Keratinocyte (primary cell): Measurements from ENCODE around the gene GABRB2. TPM values are rescaled to one million over a fixed set of nuclear protein-coding genes. Genes with fewer than 3 reads are reported as not detected.

Source experiments
- DNase-seq: peaks from one replicate; pipeline ENCODE4 v3.0.0-alpha.2; 2011; ENCODE audit warnings: low read depth, missing footprints, low spot score
- FAIRE-seq: peaks from 2 replicates; lab custom pipeline; 2011; peaks lifted over from hg19 to GRCh38; lab: Jason Lieb, UNC
- H2AFZ ChIP-seq: 2 replicates; pipeline ENCODE4 v1.6.0; 2012; ENCODE audit warnings: low read length, control low read depth, inconsistent platforms; ENCODE audit not compliant: control insufficient read depth
- H3K27ac ChIP-seq: 2 replicates; pipeline ENCODE4 v1.5.1; 2011; ENCODE audit warnings: low read length; ENCODE audit not compliant: control insufficient read depth, insufficient read depth
- H3K27me3 ChIP-seq: 3 replicates; pipeline ENCODE4 v1.6.0; 2011; ENCODE audit warnings: low read length; ENCODE audit not compliant: control insufficient read depth, insufficient read depth; ENCODE audit errors: extremely low read depth
- H3K36me3 ChIP-seq, 2 experiments: 2 replicates in 1 of 2; 3 replicates in 1 of 2; pipeline ENCODE4 v1.5.1; 2011; ENCODE audit warnings: low read length in 2 of 2, mild to moderate bottlenecking in 1 of 2; ENCODE audit not compliant: control insufficient read depth in 2 of 2, insufficient read depth in 2 of 2; ENCODE audit errors: extremely low read depth in 1 of 2
- H3K4me1 ChIP-seq: 3 replicates; pipeline ENCODE4 v1.5.1; 2011; ENCODE audit warnings: low read length; ENCODE audit not compliant: control insufficient read depth, insufficient read depth; ENCODE audit errors: extremely low read depth
- H3K4me2 ChIP-seq: 3 replicates; pipeline ENCODE4 v1.6.0; 2011; ENCODE audit warnings: low read depth, low read length; ENCODE audit not compliant: control insufficient read depth, insufficient read depth; ENCODE audit errors: extremely low read depth
- H3K4me3 ChIP-seq, 3 experiments: fragments of 200-600 bp in 1 of 3; sonication (generic) in 1 of 3; 2 replicates in 2 of 3; 3 replicates in 1 of 3; pipeline ENCODE4 v1.5.1; 2011 to 2016; ENCODE audit warnings: low read length in 3 of 3, mild to moderate bottlenecking in 3 of 3, control low read depth in 2 of 3, inconsistent platforms in 1 of 3, low read depth in 1 of 3, mixed read lengths in 1 of 3, mixed run types in 1 of 3, moderate library complexity in 1 of 3; ENCODE audit not compliant: control insufficient read depth in 2 of 3, insufficient read depth in 2 of 3; ENCODE audit errors: extremely low read depth in 1 of 3
- H3K79me2 ChIP-seq: 2 replicates; pipeline ENCODE4 v1.6.0; 2012; ENCODE audit warnings: low read length; ENCODE audit not compliant: control insufficient read depth, insufficient read depth
- H3K9ac ChIP-seq: 3 replicates; pipeline ENCODE4 v1.6.0; 2011; ENCODE audit warnings: low read length; ENCODE audit not compliant: control insufficient read depth, insufficient read depth; ENCODE audit errors: extremely low read depth
- H3K9me1 ChIP-seq: 3 replicates; pipeline ENCODE4 v1.6.0; 2011; ENCODE audit warnings: low read length; ENCODE audit not compliant: control insufficient read depth, insufficient read depth; ENCODE audit errors: extremely low read depth
- H3K9me3 ChIP-seq: 2 replicates; pipeline ENCODE4 v1.5.1; 2012; ENCODE audit warnings: low read depth, low read length; ENCODE audit not compliant: control insufficient read depth
- H4K20me1 ChIP-seq: 3 replicates; pipeline ENCODE4 v1.6.0; 2011; ENCODE audit warnings: low read length; ENCODE audit not compliant: control insufficient read depth, insufficient read depth; ENCODE audit errors: extremely low read depth
- CTCF ChIP-seq, 3 experiments: IDR thresholded peaks in 1 of 3; conservative IDR thresholded peaks in 1 of 3; optimal IDR thresholded peaks in 1 of 3; 2 replicates in 2 of 3; 3 replicates in 1 of 3; pipeline versions ENCODE3 to v1.5.1; 2011; ENCODE audit warnings: low read length in 3 of 3, mild to moderate bottlenecking in 3 of 3, moderate library complexity in 2 of 3, control low read depth in 1 of 3, inconsistent platforms in 1 of 3; ENCODE audit not compliant: insufficient read depth in 2 of 3; ENCODE audit errors: extremely low read depth in 1 of 3
- EZH2 ChIP-seq: IDR thresholded peaks from one replicate; pipeline ENCODE4 v1.6.1; 2012; ENCODE audit warnings: inconsistent platforms, mild to moderate bottlenecking, low read length, moderate library complexity
- dilution Hi-C: fragments of 300-500 bp; cut with MboI; formaldehyde crosslinking; loops from one replicate; pipeline ENCODE4 v1.7.0; 2020; ENCODE audit warnings: low sequenced_read_pairs; ENCODE audit not compliant: extremely low pct_ligation_motif_present
- polyA plus RNA-seq, 5 experiments: library from polyadenylated mRNA; depleted of rRNA in 3 of 5; stranded (reverse) in 3 of 5; stranded (forward) in 1 of 5; unstranded in 1 of 5; fragments of >200 nt; gene quantifications; 1 replicate in 1 of 5; 2 replicates in 3 of 5; 3 replicates in 1 of 5; pipeline versions ENCODE4 v1.2.1 to v1.2.3, GENCODE V29; 2011 to 2012; ENCODE audit warnings: missing spikeins in 2 of 5, low read depth in 1 of 5, low replicate concordance in 1 of 5

The GABRB2 gene
- polyA plus RNA-seq, 1 donor (not counting 4 experiments of a cell fraction or from before 2014, with no cell fraction given): not detected

- Histone ChIP-seq H3K27me3 (no peaks in the 10 kb centered on the region), H3K9me1 (no peaks in the 10 kb centered on the region), H4K20me1 (no peaks in the 10 kb centered on the region), H2AFZ (no peak overlapping the region), H3K9me3 (no peaks in the 10 kb centered on the region), H3K79me2 (no peaks in the 10 kb centered on the region), H3K4me3 (no peak overlapping the region), H3K4me2 (no peak overlapping the region), H3K4me1 (no peaks in the 10 kb centered on the region), H3K9ac (no peak overlapping the region), H3K27ac (no peak overlapping the region), H3K36me3 (no peaks in the 10 kb centered on the region)
- TF ChIP-seq CTCF (optimal IDR thresholded peaks at IDR 0.05 in 1 of 3, IDR thresholded peaks at IDR 0.05 in 1 of 3, conservative IDR thresholded peaks at IDR 0.05 in 1 of 3; ENCODE audit: extremely low read depth in 1 of 3, insufficient read depth in 2 of 3, low read length in 3 of 3): no peak
- TF ChIP-seq EZH2: no peak
- FAIRE-seq (no peak), DNase-seq (no peak)
- dilution Hi-C loops: no loop called here
Observed at GRCh38 chr5:161414896-161415295, 131.6 kb downstream of the GABRB2 start.

- Histone ChIP-seq H3K4me3 (no peak overlapping the region), H3K36me3 (no peaks in the 10 kb centered on the region), H3K79me2 (no peaks in the 10 kb centered on the region), H3K9me3 (no peaks in the 10 kb centered on the region), H3K9ac (no peak overlapping the region), H3K9me1 (no peaks in the 10 kb centered on the region), H3K4me1 (no peaks in the 10 kb centered on the region), H4K20me1 (no peaks in the 10 kb centered on the region), H3K4me2 (no peak overlapping the region), H2AFZ (no peak overlapping the region), H3K27ac (no peak overlapping the region), H3K27me3 (no peaks in the 10 kb centered on the region)
- FAIRE-seq (no peak), DNase-seq (no peak)
- dilution Hi-C loops: no loop called here
- TF ChIP-seq EZH2 (no peak), CTCF (optimal IDR thresholded peaks at IDR 0.05 in 1 of 3, IDR thresholded peaks at IDR 0.05 in 1 of 3, conservative IDR thresholded peaks at IDR 0.05 in 1 of 3; ENCODE audit: extremely low read depth in 1 of 3, insufficient read depth in 2 of 3, low read length in 3 of 3) (no peak)
Observed at GRCh38 chr5:161414037-161414436, 132.5 kb downstream of the GABRB2 start.
